GM12873 (cell line): ENCODE measurements around the gene TSPYL1.

ENCODE experiments used
- CTCF ChIP-seq: IDR thresholded peaks from 2 replicates; pipeline ENCODE4 v1.5.1; 2012; ENCODE audit warnings: low read depth, mild to moderate bottlenecking, moderate library complexity, low read length, control low read depth; ENCODE audit not compliant: insufficient read depth; ENCODE audit errors: missing control alignments

The TSPYL1 gene

GRCh38 chr6:116307001-116307400, 27.3 kb upstream of the TSPYL1 start:
- TF ChIP-seq CTCF = no peak

GRCh38 chr6:116304538-116305097, 24.9 kb upstream of the TSPYL1 start:
- no peak for TF ChIP-seq CTCF

DNA sequence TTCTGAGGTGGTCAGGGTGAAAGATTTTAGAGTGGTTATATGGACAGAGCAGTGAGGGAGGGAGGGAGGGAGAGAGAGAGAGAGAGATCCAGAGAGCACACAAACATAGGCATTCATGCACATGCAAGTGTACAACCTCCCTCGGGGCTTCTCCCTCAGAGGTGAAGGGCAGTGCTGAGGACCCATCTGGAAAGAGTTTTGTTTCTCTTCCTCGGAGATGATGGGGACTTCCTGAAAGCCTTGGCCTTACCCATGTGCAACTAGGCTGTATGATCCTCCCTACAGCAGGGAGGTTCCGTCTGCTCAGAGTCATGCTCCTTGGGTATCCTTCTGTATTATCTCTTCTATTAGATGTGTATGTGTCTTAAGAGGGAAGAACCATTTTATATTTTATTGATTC, 21.4 kb upstream of the TSPYL1 start:
- no peak for TF ChIP-seq CTCF

DNA sequence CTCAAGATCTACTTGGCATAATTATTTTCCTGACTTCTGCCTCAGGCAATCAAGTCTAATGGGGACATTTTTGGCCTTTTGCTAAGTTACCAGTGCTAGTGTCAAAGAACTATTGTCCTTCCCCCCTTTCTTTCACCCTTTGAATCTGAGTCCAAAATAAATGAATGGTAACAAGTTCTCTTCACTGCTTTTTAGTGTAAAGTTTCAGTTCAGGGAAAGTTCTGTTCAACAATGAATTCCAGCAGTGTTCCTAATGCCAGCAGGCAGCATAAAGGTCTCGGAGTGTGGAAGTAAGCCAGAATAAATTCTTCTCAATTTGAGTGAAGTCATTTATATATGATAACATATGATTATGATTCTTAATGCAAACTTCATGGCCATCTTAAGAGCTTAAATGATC, 20.8 kb upstream of the TSPYL1 start:
- no peak for TF ChIP-seq CTCF

DNA sequence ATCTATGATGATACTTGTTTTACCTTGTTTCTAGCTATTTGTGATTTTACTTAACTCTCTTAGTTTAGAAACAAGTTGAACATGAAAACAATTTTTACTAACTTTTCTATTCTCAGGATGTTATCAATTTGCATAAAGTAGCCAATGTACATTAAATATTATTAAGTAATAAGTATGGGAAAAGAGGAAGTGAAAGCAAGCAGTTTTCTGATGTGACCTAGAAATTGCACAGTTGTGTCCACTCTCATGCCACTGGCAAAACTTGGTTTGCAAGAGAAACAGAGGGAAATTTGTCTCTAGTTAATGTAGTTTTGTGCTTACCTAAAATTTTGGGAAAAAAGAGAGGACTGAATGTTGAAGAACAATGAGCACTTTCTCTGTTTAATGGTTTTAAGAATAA, 19.2 kb upstream of the TSPYL1 start:
- TF ChIP-seq CTCF = no peak

DNA sequence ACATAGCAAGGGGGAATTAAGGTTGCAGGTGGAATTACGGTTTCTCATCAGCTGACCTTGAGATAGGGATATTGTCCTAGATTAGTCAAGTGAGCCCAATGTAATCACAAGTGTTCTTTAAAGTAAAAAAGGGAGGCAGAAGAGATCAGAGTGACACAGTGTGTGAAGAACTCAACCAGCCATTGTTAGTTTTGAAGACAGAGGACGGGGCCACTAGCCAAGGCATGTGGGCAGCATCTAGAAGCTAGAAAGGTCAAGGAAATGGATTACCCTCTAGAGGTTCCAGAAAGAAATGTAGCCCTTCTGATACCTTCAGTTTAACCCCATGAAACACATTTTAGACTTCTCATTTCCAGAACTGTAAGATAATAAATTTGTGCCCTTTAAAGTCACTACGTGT, 18.5 kb upstream of the TSPYL1 start:
- no peak for TF ChIP-seq CTCF

DNA sequence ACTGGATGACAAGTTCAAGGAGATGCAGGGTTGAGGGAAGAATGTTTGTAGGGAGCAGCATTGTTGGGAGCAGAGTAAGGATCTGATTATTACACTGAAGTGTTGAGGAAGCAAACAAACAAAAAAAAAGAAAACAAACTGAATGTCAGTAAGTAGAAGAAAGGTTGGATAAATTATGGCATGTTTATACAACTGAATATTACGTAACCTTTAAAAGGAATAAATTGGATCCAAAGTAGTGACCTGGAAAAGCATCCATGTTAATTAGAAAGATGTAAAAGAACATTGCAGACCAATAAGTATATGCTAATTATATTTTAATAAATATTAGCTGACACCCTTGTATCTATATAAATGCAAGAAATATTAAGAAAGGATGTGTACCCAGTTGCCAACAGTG, 12.8 kb upstream of the TSPYL1 start:
- TF ChIP-seq CTCF = no peak
